ENCODE data around the gene DPP3. TPM values are rescaled to one million over a fixed set of nuclear protein-coding genes. Genes with fewer than 3 reads are reported as not detected.
"Not testable (repeated sequence)": the region's sequence is repeated elsewhere in the genome, so short reads cannot be mapped to it uniquely, and the experiment has no call there.

DPP3 gene, protein sequence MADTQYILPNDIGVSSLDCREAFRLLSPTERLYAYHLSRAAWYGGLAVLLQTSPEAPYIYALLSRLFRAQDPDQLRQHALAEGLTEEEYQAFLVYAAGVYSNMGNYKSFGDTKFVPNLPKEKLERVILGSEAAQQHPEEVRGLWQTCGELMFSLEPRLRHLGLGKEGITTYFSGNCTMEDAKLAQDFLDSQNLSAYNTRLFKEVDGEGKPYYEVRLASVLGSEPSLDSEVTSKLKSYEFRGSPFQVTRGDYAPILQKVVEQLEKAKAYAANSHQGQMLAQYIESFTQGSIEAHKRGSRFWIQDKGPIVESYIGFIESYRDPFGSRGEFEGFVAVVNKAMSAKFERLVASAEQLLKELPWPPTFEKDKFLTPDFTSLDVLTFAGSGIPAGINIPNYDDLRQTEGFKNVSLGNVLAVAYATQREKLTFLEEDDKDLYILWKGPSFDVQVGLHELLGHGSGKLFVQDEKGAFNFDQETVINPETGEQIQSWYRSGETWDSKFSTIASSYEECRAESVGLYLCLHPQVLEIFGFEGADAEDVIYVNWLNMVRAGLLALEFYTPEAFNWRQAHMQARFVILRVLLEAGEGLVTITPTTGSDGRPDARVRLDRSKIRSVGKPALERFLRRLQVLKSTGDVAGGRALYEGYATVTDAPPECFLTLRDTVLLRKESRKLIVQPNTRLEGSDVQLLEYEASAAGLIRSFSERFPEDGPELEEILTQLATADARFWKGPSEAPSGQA
- total RNA-seq = 73.6 and 95.2 TPM in 2 replicates

DNA sequence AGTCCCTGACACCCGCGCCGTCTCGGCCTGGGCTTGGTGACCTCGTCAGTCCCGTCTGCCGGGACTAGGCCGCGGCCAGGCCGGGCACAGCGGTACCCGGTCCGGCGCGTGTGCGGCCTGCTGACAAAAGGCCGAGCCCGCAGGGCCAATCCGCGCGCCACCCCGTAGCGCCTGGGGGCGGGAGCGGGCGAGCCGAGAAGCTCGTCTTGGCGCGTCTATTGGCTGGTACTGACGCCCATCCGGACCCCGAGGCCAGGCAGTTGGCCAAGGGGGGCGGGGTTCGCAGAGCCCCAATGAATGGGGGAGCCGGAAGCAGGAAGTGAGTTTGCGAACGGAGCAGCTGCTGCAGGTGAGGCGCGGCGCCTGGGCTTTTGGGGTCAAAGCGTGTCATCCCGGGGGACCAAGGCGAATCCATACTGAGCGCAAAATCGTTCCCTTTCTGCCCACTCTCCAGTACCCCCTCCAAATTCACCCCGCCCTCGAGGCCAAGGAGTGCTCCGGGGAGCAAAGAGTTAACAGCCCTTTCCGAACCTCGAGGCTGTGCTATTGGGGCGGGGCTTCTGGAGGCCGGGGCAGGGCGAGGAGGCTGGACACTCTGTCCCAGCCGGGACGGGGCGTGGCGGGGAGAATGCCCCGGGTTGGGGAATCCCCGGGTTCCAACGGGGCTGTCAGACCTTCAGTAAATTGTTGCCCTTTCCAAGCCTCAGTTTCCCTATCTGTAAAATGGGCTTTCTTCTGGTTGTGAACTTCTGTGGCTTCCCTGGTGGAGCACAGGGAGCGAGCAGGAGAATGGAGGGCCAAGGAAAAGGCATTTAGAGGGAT is at the start of gene DPP3:
TSS of gene DPP3 (plus strand) at position 318 of the 822 bp plus-strand sequence. CDS start 1,767 bp downstream, outside the sequence.
- DNase-seq (ENCODE audit: low read depth) = peak; percentile 85

DNA sequence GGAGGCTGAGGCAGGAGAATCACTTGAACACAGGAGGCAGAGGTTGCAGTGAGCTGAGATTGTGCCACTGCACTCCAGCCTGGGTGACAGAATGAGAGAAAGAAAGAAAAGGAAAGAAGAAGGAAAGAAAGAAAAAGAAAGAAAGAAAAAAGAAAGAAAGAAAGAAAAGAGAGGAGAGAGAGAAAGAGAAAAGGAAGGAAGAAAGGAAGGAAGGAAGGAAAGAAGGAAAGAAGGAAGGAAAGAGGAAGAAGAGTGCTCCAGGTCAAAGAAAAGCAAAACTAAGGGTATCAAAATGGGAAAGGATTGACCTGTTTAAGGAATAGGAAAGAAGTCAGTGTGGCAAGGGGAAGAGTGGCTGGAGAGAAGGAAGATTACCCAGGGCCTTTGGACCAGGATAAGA is 48.9 kb upstream of the DPP3 start:
- DNase-seq (ENCODE audit: low read depth) = not testable (repeated sequence)

DNA sequence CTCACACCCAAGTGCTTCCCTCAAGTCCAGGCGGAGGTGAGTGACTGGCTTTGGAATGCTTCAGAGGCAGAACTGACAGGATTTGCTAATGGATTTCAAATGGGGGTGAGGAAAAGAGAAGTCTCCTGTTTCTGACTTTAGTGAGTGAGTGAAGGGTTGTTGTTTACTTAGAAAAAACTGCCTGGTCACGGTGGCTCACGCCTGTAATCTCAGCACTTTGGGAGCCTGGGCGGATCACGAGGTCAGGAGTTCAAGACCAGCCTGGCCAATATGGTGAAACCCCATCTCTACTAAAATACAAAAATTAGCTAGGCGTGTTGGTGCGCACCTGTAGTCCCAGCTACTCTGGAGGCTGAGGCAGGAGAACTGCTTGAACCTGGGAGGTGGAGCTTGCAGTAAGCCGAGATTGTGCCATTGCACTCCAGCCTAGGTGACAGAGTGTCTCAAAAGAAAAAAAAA is 48.3 kb upstream of the DPP3 start:
- DNase-seq (ENCODE audit: low read depth) = not testable (repeated sequence)

DNA sequence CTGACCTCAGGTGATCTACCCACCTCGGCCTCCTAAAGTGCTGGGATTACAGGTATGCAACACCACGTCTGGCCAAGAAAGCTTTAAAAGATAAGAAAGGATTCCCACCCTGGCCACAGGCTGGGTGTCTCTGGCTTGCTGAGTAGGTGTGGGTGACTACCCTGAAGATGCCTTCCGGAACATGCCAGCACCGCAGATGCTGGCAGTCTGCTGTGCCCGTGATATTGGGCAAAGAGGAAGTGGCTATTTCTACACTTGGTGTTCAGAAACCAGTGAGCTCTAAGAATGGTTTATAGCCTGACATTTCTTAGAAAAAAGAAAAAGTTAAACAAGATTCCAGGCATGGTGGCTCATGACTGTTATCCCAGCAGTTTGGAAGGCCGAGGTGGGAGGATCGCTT is 47.6 kb upstream of the DPP3 start:
- DNase-seq (ENCODE audit: low read depth) = no peak

DNA sequence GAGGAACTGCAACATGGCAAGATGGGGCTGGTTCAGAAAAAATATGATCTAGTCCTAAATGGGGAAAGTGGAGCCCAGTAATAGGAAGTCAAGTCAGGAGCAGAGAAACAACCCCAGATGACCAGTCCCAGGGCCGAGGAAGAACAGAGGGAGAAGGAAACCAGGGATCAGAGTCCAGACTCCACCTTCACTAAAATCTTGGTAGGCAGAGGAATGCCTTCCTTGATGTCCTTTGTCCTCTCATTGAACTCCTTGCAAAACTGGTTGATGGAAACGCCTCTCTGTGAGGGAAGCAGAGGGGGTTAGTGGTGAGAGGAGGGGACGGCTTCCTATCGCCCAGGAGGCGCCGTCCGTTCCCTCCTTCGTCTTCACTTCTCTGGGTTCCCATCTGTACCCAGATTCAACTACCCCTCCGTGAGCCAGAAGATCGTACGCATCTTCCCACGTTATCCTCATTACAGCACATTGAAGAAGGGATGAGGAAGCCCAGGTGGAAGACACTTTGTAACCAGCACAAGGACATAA is 42.2 kb upstream of the DPP3 start:
- no peak for DNase-seq (ENCODE audit: low read depth)

DNA sequence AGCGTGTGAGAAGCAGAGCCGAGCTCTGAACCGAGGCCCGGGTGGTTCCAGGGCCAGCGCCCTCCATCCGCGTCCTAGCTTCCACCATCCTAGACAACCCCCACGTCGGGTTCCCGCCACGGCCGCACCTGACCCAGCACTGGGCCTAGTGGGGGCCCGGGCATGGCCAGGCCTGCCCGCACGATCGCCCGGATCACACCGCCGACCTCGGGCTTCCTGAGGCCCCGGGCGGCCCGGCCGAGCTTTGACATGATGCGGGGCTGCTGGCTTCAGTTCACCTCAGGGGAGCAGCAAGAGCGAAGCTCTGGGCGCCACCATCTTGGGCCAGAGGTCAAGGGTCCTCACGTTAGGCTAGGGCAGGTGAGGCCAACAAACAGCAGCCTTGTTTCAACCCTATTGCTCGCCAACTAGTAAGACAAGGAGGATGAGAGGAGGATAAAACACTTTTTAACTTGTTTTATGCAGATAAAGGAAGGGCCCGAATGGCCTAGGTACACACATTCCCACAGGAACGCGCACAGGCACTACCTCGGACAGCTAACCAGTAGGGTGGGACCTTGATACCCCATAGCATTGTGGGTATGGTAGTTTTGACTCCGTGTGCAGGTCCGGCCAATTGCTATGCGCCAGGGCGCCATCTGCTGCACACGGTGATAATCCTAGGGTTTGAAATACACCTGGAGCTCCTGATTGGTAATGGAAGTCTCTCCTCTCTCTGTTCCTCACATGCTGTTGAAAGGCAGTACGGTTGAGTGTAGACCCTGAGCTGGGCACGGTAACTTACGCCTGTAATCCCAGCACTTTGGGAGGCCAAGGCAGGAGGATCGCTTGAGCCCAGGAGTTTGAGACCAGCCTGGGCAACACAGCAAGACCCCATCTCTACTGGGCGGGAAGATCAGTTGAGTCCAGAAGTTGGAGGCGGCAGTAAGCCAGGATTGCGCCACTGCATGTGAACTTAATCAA is 41.4 kb upstream of the DPP3 start, which contains the start of gene MRPL11:
TSS of gene MRPL11 (minus strand) at position 345 of the 963 bp plus-strand sequence. CDS start at position 251, 94 bp downstream.
- DNase-seq (ENCODE audit: low read depth) = peak; percentile 92

DNA sequence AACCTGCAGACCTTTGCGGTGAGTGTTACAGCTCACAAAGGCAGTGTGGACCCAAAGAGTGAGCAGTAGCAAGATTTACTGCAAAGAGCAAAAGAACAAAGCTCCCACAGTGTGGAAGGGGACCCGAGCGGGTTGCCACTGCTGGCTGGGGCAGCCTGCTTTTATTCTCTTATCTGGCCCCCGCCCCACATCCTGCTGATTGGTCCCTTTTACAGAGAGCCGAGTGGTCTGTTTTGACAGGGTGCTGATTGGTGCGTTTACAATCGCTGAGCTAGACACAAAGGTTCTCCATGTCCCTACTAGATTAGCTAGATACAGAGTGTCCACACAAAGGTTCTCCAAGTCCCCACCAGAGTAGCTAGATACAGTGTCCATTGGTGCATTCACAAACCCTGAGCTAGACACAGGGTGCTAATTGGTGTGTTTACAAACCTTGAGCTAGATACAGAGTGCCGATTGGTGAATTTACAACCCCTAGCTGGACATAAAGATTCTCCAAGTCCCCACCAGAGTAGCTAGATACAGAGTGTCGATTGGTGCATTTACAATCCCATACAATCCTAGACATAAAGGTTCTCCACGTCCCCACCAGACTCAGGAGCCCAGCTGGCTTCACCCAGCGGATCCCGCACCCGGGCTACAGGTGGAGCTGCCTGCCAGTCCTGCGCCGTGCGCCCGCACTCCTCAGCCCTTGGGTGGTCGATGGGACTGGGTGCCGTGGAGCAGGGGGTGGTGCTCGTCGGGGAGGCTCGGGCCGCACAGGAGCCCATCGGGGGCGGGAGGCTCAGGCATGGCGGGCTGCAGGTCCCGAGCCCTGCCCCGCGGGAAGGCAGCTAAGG is 39.9 kb upstream of the DPP3 start:
- DNase-seq (ENCODE audit: low read depth) = not testable (repeated sequence)

DNA sequence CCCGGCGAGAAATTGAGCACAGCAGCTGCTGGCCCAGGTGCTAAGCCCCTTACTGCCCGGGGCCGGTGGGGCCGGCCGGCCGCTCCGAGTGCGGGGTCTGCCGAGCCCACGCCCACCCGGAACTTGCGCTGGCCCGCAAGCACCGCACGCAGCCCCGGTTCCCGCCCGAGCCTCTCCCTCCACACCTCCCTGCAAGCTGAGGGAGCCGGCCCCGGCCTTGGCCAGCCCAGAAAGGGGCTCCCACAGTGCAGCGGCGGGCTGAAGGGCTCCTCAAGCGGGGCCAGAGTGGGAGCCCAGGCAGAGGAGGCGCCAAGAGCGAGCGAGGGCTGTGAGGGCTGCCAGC is 39.3 kb upstream of the DPP3 start:
- not testable (repeated sequence) for DNase-seq (ENCODE audit: low read depth)

DNA sequence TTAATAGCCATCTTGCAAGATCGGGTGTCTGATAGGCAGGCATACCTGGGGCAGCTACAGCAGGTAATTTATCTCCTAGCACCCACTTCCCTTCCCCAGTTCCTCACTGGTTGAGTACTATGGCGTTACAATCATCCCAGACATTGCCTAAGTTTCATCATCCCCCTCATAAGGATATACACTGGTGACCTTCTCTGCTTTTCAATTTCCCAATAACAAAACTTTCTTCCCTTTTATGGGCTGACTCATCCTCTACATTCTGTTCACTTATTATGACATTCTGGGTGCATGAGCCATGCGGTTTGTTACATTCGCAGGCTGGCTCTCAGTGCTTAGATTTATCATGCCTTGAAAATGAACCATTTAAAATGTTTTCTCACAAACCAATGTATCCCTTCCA is 36.6 kb upstream of the DPP3 start:
- DNase-seq (ENCODE audit: low read depth) = peak; percentile 13

DNA sequence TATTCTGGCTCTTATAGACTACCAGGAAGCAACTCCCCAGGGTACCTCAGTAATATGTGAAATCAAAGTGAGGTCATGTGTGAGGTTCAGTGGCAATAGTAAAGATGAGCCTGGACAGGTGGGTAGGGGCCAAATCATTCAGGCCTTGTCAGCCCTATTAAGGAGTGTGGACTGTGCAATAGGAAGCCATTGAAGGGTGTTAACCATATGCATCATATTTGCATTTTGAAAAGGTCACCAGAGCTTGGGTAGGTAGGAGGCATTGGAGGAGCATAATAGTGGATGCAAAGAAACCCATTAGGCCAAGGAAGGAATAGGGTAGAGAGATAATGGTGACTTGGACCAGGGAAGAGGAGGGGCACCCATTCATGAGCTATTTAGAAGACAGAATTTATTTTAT is 33.2 kb upstream of the DPP3 start:
- no peak for DNase-seq (ENCODE audit: low read depth)

DNA sequence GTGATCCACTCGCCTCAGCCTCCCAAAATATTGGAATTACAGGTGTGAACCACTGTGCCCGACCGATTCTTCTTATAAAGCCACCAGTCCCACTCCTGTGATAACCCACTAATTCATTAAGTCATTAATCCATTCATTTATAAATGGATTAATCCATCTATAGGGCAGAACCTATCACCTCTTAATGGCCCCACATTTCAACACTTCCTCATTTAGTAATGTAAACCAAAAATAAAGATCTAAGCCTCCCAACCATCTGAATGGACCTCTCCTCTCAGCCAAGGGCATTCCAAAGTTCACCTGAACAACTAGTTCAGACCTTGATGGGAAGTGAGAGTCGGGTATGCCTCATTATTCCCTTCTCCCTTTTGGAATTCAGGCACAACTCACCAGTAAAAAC is 31.7 kb upstream of the DPP3 start:
- DNase-seq (ENCODE audit: low read depth) = no peak

DNA sequence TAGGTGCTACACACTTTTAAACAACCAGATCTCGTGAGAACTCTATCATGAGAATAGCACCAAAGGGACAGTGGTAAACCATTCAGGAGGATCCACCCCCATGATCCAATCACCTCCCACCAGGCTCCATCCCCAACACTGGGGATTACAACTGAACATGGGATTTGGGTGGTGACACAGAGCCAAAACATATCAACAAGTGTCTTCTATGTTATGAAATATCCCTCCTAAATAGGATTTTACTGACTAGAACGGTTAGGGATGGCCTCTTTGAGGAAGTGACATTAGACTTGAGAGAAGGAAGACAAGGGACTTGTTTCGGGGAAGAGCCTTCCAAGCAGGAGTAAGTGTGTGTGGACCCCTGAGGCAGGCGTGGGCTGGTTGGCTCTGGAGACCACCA is 29.7 kb upstream of the DPP3 start:
- DNase-seq (ENCODE audit: low read depth) = no peak

DNA sequence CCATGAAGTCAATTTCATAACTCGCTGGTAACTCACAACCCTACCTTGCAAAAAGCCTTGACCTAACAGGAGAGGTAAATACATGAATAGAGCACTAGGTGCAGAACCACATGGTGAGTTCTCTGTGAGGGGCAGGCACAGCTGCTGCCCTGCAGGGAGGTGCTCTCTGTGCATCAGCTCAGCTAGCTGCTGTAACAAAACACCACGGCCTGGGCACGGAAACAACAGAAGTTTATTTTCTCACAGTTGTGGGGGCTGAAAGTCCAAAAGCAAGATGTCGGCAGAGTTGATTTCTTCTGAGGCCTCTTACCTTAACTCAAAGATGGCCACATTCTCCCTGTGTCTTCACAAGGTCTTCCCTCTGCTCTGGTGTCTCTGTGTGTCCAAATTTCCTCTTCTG is 28.6 kb upstream of the DPP3 start:
- no peak for DNase-seq (ENCODE audit: low read depth)

DNA sequence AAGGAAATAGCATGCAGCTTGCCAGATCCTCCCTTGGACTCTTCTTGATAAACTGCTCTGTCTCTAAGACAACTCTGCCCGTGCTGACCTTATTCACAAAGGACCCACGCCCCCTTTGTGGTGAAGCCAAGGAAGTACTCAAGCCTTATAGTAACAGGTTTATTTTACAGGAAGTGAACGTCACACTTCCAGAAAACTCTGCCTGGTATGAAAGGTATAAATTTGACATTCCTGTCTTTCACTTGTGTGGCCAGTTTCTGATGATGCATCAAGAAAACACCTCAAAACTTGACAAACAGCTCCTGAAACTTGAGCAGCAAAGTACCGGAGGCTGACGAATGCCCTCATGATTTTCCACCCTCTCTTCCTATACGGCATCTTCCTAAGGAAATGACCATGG is 26.0 kb upstream of the DPP3 start:
- peak; percentile 48 for DNase-seq (ENCODE audit: low read depth)

DNA sequence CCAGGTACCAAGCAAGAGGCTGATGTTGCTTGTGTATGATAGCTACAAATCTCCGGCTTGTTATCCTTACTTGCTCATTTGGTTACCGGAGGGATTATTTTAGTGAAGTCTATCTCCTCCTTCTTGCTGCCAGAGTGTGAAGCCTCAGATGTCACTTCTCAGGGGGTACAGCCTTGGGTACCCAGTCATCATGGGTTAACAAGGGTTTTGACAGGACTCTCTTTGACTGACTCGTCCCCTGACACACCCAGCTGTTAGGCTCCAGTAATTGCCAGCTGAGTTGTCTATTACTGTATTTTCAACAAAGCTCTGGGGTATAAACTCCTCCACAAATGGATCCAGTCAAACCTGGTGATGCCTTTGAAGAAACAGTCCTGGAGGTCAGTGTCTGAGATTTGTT is 25.4 kb upstream of the DPP3 start:
- no peak for DNase-seq (ENCODE audit: low read depth)

DNA sequence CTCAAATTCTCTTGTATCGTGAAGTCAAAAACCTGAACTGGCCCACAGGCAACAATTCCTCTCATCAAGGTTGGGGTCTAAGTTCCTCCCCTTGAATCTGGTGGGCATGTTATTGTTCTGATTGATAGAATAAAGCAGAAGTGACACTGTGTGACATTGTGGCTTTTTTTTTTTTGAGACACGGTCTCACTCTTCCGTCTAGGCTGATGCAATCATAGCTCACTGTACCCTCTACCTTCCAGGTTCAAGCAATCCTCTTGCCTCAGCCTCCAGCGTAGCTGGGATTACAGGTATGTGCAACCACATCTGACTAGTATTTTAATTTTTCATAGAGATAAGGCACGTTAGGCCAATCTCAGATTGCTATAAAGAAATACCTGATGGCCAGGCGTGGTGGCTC is 22.4 kb upstream of the DPP3 start:
- DNase-seq (ENCODE audit: low read depth) = no peak

DNA sequence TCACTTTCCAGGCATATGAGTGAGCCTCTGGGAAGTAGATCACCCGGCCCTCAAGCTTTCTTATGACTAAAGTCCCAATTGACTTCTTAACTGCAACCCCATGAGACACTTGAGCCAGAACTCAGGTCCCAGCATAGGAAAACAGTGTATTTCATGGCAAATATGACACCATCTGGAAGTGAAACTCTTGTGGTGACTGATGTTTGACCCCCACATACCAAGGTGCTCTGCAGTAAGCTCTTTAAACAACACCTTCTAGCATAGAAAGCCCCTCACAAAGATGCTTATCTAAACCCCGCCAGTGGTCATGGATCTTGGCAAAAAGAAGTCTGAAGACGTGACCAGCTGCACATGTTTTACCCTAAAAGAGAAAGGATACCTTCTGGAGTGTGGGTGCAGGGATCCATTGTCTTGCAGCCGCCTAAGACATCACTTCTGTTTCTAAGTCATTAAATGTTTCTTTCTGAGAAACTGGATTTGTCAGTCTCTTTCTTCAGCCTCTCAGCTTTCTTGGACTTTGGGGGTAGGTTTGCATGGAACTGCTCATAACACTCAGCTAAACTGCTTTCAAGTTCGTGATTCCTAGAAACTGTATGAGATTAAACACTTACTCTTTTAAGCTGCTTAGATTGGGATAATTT is 21.0 kb upstream of the DPP3 start:
- no peak for DNase-seq (ENCODE audit: low read depth)

DNA sequence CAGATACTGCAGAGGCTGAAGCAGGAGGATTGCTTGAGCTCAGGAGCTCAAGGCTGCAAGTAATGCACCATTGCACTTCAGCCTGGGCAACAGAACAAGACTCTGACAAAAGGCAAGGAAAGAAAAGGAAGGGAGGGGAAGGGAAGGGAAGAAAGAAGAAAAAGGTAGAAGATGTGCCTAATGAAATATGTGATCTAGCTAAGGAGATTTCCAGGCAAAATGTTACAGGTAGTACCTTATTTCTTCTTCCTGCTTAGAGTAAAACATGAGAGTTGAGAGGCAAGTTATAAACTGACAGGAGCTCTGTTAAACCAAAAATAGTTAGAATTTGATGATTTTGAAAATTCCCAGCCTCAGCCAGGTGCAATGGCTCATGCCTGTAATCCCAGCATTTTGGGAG is 18.2 kb upstream of the DPP3 start:
- no peak for DNase-seq (ENCODE audit: low read depth)

DNA sequence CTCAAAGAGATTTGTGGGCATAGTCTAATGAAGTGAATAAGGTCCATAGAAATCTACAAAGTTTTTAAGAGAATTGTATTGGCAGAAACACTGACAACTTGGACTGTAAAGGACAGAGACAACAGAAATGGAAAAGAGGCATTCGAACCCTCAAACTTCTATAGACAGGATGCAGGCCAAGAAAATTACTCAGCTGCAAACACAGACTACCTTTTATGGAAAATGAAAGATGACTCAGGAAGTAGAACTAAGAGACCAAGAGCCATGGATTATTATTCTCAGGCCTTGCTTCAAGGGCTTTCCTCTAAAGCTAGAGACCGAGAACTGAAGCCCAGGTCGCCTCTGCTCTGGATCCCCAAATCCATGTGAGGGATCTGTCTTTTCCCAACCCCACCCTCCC is 17.3 kb upstream of the DPP3 start:
- DNase-seq (ENCODE audit: low read depth) = no peak

All from renal cortical epithelial cell (primary cell).